Ramos (cell line): ENCODE results near the gene DOCK9.

Experiments used
- in situ Hi-C: fragments of 300-500 bp; cut with MboI; formaldehyde crosslinking; loops from one replicate; pipeline ENCODE4 v1.14.3; 2022; ENCODE audit warnings: low sequenced_read_pairs; ENCODE audit not compliant: unreplicated experiment

Gene DOCK9

DNA sequence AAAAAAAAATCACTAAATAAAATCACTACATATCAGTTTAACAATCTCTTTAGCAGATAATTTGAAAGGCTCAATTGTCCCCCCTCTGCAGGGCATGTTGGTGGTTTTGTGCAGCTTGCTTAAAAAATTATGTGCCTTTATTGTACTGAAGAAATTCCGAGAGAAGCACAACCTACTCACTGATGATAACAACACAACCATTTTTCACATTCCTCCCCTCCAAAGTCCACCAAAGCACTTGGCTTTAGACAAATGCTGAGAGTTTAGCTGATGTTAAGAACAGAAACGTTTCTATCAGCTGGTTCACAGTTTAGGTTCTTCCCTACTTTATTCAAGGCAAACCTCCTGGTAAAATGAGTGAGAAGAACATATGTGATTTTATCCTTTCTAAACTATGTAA is 923 bp downstream of the DOCK9 start:
- in situ Hi-C loops, result no loop called here

DNA sequence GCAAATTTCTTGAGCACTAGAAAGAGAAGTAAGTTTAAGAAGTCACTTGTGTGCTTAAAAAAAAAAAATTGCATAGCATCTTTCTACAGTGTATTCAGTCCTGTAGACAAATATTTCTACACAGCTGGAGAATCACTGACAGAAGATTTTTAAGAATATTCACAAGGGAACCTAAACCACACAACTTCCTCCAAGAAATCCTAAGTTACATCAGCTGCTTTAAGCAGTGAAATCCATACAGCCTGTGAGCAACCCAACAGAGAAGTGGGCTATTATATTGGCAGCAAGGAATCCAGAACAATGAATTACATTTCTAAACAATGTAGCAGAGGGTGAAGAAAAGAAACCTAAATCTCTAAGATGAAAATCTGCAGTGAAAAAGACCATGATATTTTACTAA is 1.5 kb downstream of the DOCK9 start:
- in situ Hi-C loops, result no loop called here

DNA sequence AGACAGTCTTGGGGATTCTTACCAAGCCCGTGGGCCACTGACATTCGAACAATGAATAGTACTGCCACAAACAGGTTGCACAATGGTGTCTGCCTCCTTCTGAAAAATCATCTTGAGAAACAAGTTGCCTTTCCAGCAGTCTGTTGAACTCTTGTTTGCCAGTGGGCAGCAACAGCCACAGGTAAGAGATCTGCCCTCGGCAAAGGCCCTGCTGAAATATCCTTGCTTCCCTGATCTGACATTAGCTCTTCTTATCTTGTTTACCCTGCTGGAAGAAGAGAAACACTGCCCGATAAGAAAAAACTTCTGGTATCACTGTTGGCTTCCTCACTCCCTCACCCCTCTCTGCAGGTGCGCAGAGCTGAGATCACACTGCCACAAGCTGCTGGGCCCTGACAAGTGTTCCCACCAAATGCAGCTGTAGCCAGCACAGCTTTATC is 2.0 kb downstream of the DOCK9 start:
- in situ Hi-C loops, result no loop called here

DNA sequence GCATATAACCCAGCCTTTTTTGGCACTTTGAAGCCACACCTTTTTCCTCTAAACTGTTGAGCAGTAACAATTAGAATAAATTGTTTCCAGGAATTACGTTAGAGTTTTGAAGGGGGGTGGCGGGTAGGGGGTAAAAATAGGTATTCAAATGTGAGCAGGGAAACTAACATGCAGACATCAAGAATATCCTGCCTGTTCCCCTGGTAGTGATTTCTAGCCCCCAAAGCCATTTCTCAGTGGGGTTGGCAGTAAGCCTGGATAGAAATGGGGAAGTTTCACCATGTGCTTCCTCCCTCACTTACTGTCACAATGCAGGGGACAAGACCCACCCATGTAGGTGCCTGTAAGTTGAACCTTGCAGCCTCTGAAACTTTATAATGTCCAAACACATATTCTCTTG is 3.8 kb downstream of the DOCK9 start:
- in situ Hi-C loops, result no loop called here

DNA sequence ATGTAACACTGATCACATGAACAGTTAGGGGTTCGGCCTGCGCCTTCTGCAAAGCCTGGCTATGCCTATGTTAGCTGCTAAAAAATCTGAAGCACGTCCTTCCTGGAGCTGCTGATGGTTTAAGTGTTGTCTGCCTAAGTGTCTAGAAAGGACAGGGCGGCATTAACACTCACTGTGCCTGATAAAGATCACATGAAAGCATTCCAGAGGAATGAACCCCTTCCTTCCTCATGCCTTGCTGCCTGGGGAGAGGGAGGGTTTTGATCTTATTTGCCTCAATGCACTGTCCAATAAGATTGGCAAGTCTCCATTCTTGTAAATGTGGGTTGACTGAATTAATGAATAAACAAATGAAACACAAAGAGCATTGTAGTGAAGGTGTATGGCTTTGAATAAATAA is 5.2 kb downstream of the DOCK9 start:
- in situ Hi-C loops, result no loop called here

DNA sequence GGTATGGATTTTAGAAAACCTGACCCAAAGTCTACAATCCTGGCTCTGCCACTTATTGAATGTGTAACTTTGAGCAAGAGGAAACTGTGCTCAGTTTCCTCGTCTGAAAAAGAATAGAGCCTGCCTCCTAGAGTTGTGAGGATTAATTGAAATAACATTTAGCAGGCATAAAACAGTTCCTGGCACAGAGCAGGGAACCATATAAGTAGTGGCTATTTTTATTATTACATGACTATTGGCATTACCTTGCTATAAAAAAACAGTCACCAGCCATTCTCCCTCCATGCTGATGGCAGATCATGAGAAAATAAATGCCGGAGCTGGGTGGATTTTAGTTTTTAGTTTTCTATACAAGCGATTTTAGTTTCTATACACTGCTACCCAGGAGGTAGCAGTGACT is 5.8 kb downstream of the DOCK9 start:
- in situ Hi-C loops, result no loop called here

DNA sequence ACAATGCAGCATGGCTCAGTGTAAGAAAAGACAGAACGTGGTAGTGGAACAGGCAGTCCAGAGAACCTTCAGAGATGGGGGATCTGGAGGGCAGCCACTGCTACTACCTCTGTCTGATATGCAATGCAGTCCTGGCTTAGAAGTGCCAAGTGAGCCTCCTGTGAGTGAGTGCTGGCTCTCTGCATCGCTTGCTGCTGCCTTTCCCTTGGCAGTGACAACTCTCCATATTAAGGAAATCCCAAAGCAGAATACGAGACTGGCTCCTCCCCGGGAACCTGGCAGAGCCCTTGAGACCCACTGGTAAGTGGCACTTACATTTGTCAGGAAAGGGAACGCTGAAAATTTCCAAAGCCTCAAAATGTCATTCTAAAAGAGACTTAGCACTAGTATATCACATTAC is 7.5 kb downstream of the DOCK9 start:
- in situ Hi-C loops, result no loop called here

DNA sequence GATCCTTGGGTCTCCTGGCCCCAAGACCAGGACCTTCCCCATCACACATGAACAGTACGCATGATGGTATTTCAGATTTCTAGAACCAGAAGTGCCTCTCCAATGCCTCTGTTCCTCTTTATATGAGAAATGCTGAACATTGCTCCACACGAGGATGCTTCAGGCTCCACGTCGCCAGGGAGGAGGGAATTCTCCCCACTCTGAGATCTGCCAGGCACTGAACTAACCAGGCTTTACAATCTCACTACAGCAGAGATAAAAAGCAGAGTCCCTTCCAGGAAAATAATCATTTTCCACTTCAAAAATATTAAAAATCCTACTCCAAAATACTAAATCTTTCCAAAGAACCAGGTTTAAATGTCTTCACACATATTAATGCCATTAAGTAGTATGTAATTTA is 10.4 kb downstream of the DOCK9 start:
- in situ Hi-C loops, result no loop called here

DNA sequence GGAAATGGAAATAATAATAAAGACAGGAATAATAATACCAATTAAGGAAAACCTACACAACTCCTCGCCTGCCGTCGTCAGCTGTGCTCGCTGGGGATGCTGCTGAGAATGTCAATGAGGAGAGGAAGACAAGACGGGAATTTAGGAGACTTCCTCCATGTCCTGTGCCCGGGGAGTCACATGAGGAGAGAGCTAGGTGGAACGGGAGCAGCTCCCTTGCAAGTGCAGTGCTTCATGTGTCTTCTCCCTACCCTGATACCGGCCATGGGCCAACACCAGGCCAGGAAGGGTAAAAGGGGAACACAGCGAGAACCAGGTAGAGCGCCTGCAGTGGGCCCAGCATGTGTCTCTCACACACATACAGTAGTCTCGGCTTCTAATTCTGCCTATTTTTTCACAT is 11.8 kb downstream of the DOCK9 start:
- in situ Hi-C loops, result no loop called here

DNA sequence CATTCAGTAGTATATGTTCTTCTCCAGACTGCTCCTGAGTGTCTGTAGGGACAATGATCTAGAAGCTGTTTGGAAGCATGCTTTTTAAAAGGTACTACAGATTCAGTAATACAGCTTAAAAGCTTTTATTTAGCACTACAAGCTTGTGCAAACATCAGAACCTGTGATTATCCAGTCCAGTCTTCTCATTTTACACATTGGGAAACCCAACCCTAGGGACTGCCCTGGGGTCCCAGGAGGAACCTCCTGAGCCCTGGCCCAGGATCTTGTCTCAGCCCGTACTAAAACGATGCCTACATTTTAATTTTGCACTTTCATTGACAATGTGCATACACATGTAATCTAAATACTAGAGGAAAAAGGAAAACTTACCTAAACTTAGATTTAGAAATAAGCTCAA is 12.5 kb downstream of the DOCK9 start:
- in situ Hi-C loops, result no loop called here

DNA sequence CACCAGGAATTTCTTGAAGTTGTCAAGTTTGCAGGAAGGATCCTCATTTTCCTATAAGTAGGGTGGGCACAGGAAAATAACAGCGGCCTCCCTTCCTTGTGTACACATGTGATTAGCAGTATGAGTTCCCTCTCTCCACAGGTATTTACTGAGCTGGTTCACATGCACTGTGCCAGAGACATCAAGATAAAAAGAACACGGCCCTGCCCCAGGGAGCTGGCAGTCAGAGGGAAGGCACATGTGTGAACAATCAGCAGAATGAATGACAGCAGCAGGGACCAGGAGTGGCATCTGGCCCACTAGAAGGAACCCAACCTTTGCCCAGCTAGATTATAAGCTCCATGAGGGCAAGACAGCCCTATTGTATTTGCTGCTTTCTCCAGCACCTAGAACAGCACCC is 13.9 kb downstream of the DOCK9 start:
- in situ Hi-C loops, result no loop called here

DNA sequence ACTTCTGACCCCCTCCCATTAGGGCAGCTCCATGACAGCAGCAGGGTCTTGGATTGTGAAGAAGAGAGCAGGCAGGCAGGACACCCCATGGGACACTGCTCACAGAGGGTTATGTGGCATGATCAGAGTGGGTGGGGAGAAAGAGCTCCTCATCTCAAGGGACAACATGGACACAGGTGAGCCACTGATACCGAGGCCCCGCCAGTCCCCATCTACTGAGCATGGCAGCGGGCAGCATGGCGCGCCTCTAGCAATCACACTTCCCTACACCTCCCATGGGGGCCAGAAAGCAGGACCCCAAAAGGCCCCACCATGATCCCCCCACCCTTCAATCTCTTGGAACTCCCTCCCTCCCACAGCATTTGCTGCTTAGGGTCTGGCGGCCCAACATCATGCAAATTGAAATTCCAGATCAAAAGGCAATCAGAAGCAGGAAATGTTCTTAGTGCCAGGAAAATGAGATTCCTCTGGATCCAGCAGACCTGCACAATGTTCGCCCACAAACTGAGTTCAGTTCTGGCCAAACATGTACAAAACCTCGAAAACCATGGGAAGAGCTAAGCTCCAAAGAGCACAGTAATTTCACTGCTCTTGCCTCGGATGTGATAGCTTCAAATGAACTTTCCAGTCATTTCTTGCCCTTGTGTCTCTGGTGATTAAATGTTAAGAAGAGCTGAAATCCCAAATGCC is 14.8 kb downstream of the DOCK9 start:
- in situ Hi-C loops, result no loop called here

DNA sequence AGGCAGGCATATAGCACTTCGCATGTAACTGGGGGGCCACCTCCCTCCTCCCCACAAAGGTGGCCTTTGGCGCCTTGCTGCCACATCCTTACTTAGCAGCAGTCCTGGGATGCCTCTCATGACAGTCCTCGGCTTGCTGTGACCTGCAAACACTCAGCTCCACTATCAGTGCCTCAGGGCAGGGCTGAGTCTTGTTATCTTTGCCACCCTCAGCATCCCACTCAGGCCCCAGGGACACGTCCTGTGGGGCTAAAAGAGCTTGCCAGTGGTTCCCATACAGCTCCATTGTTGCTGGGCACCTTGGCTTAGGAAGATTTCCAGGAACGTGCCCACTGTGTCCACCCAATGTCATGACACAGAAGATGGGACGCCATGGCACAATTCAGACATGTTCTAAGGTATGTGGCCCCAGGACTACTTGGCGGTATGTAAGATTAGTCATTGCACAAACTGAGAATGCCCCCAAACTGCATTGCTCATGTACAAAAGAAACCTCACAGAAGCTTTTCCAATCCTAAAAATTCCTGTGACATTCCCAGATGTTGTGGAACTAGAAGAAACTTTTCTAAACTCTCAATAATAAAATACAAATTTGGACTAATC is 16.3 kb downstream of the DOCK9 start:
- in situ Hi-C loops, result no loop called here

DNA sequence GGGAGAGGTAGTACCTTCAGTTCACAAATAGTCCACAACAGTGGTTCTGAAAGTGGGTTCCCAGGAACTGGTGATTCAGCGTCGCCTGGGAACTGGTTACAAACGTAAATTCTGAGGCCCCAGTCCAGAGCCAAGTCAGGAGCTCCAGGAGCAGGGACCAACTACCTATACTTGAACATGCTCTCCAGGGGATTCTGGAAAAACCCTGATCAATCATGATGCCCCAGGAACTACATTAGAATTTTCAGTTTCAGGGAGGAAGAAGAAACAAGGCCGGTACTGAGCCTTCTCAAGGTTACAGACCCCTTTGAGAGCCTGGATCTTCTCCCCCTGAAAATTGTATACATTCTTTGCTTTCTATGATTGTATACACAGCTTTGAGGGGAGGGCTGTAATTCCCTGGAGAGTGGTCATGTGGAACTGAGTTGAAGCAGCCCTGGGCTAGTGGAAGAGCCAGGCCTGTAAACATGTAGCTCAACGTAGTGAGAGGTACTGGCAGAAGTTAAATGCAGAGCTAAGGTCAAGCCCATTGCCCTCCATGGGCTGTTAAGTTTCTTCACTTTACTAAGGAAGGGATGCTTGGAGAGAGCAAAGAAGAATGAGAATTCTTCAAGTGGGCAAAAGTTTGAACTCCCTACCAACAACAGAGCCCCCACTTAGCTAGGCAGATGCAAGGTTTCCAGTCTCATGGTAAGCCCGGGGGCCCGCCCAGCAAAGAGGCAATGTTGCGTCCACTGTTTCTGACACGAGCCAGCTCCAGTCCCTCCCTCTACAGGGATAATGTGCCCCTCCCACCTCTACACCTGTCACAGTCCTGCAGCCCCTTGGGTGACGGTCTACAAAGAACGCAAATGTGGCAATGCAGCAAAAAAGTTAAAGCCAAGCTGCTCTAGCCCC is 17.0 kb downstream of the DOCK9 start:
- in situ Hi-C loops, result no loop called here

DNA sequence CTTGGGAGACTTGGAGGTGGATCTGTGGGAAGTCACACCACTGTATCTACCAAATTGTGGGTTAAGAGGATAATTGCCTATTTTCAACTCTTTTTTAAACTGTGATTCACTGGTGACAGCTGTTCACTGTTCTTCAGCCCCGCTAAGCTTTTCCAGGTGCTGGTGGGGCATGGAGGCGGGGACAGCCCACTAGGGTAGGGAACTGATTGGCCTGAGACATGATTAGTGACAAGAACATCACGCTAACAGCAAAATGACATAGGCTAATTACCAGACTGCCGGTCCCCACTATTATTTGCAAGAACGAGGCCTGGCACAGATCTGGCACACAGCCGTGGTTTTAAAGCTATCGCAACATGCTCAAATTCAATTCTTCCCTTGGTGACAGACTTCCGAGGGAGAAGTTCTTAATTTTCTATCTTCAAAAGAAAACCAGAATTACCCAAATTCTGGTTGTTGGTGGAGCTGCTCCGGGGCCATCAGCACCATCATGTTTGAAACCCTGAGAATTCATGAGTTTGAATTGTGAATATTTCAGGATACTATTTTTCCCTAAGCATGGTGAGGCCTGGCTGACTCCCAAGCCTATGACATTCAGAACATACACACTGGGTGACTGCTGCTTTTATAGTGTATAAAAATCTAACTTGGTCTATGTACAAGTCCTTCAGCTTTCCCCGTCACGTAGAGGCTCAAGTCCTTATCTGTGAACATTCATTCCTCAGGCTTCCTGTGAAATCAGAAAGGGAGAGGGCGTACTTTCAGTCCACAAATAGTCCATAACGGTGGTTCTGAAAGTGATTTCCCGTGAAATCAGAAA is 17.9 kb downstream of the DOCK9 start:
- in situ Hi-C loops, result no loop called here

DNA sequence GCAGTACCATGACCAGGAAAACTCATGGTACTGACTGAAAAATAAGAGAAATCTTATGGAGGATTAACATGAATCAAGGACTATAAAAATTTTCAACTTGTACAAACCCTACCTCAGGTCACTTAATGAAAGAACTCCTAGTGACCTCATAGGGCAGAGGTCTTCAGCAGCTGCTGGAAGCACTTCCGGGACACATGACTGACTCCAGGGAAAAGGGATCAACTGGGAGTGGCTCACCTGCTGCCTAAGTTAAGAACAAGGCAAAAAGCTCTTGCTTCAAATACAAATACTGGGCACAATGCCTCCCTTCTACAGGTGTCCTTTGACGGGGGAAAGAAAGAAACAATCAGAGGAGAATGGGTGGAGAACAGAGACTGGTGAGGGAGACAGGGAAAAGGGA is 18.6 kb downstream of the DOCK9 start:
- in situ Hi-C loops, result no loop called here

DNA sequence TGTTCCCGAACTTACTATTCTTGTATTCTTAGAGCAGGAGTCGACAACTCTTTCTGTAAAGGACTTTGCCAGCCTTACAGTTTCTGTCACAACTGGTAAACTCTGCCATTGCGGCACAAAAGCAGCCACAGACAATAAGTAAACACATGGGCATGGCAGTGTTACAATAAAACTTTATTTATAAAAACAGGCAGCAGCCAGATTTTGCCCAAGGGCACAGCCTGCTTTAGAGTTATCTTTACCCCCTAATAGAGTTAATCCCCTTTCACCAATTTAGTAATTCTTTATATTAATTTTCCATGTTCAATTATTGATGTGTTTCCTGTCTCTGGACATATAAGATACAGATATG is 19.4 kb downstream of the DOCK9 start:
- in situ Hi-C loops, result no loop called here

DNA sequence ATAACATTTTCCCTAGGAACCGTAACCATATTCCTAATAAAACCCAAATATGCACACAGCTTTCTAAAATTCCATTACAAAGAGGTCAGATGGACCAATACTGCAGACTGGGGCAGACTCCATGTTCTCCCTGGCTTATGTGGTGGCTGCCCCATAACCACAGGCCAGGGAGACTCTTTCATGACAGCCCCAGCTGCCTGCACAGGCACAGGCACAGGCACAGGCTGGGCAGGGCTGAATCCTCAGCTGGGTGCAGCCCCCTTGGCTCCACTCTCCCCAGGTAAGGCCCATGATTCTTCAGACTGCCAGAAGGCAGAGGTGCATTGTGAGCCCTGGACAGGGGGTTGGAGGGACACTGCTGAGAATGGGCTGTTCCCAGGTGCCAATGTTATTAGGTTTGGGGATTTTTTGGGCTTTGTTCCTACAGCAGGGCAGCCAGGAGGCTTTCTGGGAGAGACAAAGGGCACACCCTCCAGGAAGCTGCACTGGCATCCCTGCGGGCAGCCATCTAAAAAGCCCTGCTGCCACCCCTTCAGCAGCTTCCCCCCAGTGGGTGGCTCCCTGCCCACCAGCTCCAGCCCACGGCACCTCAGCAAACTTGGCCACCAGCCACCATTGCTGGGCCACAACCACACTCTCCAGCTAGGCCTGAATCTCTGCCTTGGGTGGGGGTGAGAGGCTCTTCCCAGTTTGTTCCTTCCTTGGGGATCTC is 20.0 kb downstream of the DOCK9 start:
- in situ Hi-C loops, result no loop called here

DNA sequence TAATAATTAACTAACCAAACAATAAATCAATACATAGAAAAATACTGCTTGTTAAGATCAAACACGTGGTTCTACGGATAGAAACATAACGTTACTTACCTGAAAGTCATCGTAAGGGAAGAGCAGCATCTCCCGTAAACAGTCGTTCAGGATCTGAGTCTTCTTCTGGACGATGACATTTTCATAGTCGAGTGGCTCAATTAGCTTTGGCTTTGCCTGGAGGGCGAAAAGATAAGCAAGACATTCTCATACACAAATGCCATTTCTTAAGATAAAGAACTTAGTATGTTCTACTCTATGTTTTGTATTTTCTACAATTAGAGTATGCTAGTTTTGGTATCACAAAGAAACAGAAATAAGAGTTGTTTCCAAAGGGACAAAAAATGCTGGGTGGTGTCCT is 22.5 kb downstream of the DOCK9 start:
- in situ Hi-C loops, result no loop called here

DNA sequence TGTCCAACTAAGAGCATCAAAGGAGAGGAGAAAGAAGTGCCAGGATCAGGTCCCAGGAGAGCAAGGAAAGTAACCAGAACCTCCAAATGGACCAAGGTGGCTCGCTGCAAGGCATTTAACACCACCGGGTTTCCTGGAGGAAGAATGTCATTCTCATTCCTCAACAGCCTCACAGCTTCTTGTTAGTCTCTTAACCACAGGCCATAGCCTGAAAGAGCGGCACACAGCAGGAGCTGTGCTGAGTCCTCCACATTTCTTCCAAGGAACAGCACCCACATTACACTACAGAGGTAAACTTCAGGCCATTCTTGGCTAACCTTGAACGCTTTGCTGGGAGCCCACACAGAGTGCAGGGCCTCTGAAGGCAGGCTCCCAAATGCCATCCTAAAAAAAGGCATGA is 23.6 kb downstream of the DOCK9 start:
- in situ Hi-C loops, result no loop called here
